Neutrophil (primary cell): ENCODE results near the gene BICDL1.

Experiments used
- H3K27ac ChIP-seq: fragments of 200-600 bp; sonication (generic); 2 replicates; pipeline ENCODE4 v1.5.1; 2016; ENCODE audit warnings: mild to moderate bottlenecking, moderate library complexity
- H3K27me3 ChIP-seq: fragments of 200-600 bp; sonication (generic); 2 replicates; pipeline ENCODE4 v1.6.0; 2016; ENCODE audit warnings: mild to moderate bottlenecking
- H3K36me3 ChIP-seq: fragments of 200-600 bp; sonication (generic); 2 replicates; pipeline ENCODE4 v1.5.1; 2017
- H3K4me1 ChIP-seq, 2 experiments: fragments of 200-600 bp in 1 of 2; sonication (generic) in 1 of 2; 1 replicate in 1 of 2; 2 replicates in 1 of 2; pipeline versions ENCODE4 v1.5.1 to v1.6.1; 2013 to 2016; ENCODE audit warnings: low read depth in 1 of 2, low read length in 1 of 2, mild to moderate bottlenecking in 1 of 2, moderate library complexity in 1 of 2; ENCODE audit not compliant: control insufficient read depth in 1 of 2, insufficient read depth in 1 of 2
- H3K4me3 ChIP-seq, 2 experiments: fragments of 200-600 bp in 1 of 2; sonication (generic) in 1 of 2; 1 replicate in 1 of 2; 2 replicates in 1 of 2; pipeline ENCODE4 v1.5.1; 2013 to 2016; ENCODE audit warnings: low read depth in 1 of 2, low read length in 1 of 2, mild to moderate bottlenecking in 1 of 2, moderate library complexity in 1 of 2
- H3K9me3 ChIP-seq: fragments of 200-600 bp; sonication (generic); 2 replicates; pipeline ENCODE4 v1.5.1; 2016
- CTCF ChIP-seq: fragments of 200-600 bp; sonication (generic); IDR thresholded peaks from 2 replicates; pipeline ENCODE4 v1.5.1; 2016; ENCODE audit warnings: antibody characterized with exemption

The BICDL1 gene

GRCh38 chr12:120060717-120061116, 71.7 kb downstream of the BICDL1 start:
- TF ChIP-seq CTCF = no peak
- Histone ChIP-seq H3K36me3 (no peaks in the 10 kb centered on the region), H3K27ac (no peak overlapping the region), H3K4me3 (no peak overlapping the region), H3K9me3 (no peaks in the 10 kb centered on the region), H3K27me3 (peaks cover 52% of the 10 kb centered on the region), H3K4me1 (peaks cover 0 to 1% of the 10 kb centered on the region in 2 experiments)

DNA sequence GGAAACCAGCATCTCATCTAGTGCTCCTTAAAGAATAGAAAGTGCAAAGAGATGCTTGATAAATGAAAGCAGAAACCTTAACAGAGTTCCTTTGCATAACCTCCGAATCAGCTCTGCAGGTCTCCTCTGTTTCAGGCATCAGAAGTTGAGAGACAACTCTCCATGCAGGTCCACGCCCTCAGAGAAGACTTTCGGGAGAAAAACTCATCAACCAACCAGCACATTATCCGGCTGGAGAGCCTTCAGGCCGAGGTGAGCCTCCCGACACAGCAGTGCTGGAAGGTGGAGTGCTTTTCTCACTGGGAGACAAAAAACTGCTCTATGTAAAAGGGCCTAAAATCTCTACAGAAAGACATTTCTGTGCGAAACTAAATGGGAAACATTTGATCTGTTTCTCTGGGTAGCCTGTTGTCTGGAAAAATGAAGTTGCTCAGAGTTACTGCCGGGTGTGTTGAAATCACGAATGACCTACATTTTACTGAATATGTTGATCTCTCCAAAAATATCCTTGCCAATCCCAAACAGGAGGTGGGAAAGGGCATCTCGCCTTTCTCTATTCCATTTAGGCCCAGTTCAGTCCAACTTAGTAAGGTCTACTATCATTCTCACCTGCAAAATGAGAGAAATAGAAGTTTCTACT, 72.7 kb downstream of the BICDL1 start:
- no peak overlapping the region for H3K27ac ChIP-seq
- no peaks in the 10 kb centered on the region for H3K4me1 ChIP-seq
- H3K27me3 ChIP-seq = peaks cover 57% of the 10 kb centered on the region
- no peak for TF ChIP-seq CTCF
- H3K9me3 ChIP-seq = no peaks in the 10 kb centered on the region
- H3K4me3 ChIP-seq = no peak overlapping the region
- no peaks in the 10 kb centered on the region for H3K36me3 ChIP-seq

DNA sequence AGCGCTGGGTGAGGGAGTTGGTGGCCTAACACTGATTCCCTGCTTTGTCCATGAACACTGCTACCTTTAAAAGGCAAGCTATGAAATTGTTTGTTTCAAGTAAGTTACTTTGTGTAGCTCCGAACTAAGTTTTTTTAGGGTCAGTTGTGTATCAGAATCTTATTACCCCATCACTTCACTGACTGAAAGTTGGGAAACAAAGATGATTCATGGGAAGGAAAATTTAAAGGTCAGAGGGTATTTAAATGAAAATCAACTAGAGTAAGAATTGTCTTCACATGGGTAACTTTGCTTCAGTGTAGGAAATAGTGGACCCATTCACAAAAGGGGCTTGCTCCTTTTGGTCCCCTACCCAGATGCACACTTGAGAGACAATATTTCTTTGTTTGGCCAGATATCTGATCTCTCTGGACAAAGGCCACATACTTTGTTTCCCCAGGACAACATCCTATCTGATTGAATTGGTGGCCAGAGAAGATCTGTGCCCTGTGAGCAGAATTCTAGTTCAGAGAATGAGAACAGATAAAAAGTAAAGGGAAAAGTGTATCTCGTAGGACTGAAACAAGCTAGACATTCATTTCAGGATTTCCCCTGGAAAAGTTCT, 74.0 kb downstream of the BICDL1 start:
- Histone ChIP-seq H3K27ac (no peak overlapping the region), H3K4me1 (no peaks in the 10 kb centered on the region), H3K27me3 (peaks cover 62% of the 10 kb centered on the region), H3K9me3 (no peaks in the 10 kb centered on the region), H3K4me3 (no peak overlapping the region), H3K36me3 (no peaks in the 10 kb centered on the region)
- no peak for TF ChIP-seq CTCF

GRCh38 chr12:120064054-120064940, 75.3 kb downstream of the BICDL1 start:
- no peak overlapping the region for H3K27ac ChIP-seq
- no peaks in the 10 kb centered on the region for H3K36me3 ChIP-seq
- H3K4me1 ChIP-seq = no peaks in the 10 kb centered on the region
- peaks cover 68% of the 10 kb centered on the region for H3K27me3 ChIP-seq
- TF ChIP-seq CTCF = no peak
- no peak overlapping the region for H3K4me3 ChIP-seq
- no peaks in the 10 kb centered on the region for H3K9me3 ChIP-seq

DNA sequence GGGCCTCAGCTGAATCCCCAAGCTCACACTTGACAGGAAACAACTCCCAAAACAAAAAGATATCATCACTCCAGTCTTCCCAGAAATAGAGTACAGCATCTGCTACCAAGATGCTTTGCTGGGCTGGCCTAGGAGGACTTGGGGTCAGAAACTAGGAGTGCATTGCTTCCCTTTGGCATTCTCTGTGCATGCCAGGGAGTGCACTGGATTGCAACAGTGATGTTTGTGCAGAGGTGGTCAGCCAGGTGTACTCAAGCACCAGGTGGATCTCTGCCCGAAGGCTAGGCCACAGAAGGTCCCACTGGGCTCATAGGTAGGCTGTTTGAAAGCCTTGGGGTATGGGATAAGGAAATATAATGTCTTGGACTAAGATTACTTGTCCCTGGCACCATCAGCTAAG, 76.4 kb downstream of the BICDL1 start:
- H3K4me3 ChIP-seq = no peak overlapping the region
- H3K27ac ChIP-seq = no peak overlapping the region
- H3K36me3 ChIP-seq = no peaks in the 10 kb centered on the region
- H3K27me3 ChIP-seq = peaks cover 63% of the 10 kb centered on the region
- H3K4me1 ChIP-seq = no peaks in the 10 kb centered on the region
- TF ChIP-seq CTCF = no peak
- no peaks in the 10 kb centered on the region for H3K9me3 ChIP-seq
